Motor neuron (in vitro differentiated cells): ENCODE data around the gene CDAN1. TPM values are rescaled to one million over a fixed set of nuclear protein-coding genes. Genes with fewer than 3 reads are reported as not detected.

Experiments used
- ATAC-seq, 8 experiments: fragments of 200-7000 bp; cut with Tn5 transposase; replicated peaks in 6 of 8; 2 replicates each; pipeline ENCODE4 v1.8.0; 2021; ENCODE audit warnings: mild to moderate bottlenecking in 8 of 8, moderate library complexity in 8 of 8
- H3K27ac ChIP-seq, 2 donors: fragments of 250-450 bp; sonication (Bioruptor Pico); 2 replicates each; pipeline ENCODE4 v1.9.0; 2021; ENCODE audit warnings: antibody characterized with exemption in 2 of 2, mild to moderate bottlenecking in 2 of 2, moderate library complexity in 1 of 2
- H3K4me1 ChIP-seq, 2 donors: fragments of 250-450 bp; sonication (Bioruptor Pico); replicated peaks in 1 of 2; 2 replicates each; pipeline ENCODE4 v1.6.1; 2021; ENCODE audit warnings: antibody characterized with exemption in 2 of 2, mild to moderate bottlenecking in 2 of 2, moderate library complexity in 1 of 2
- H3K4me3 ChIP-seq, 5 donors: fragments of 250-450 bp; sonication (Bioruptor Pico); 2 replicates each; pipeline ENCODE4 v1.9.0; 2021; ENCODE audit warnings: antibody characterized with exemption in 5 of 5, mild to moderate bottlenecking in 5 of 5, moderate library complexity in 4 of 5
- WGBS, 10 experiments: fragments of 450-650 bp; shearing (Covaris generic); methylation state at CpG; one replicate each; pipeline ENCODE4 v1.0.0; 2022; 5-methylcytosine and 5-hydroxymethylcytosine counted together
- in situ Hi-C, 9 experiments: fragments of 400-800 bp; cut with MboI; loops; one replicate each; pipeline ENCODE4 v1.15.0; 2021; ENCODE audit warnings: low sequenced_read_pairs in 9 of 9, low pct_unique_long_range_greater_than_20kb in 2 of 9; ENCODE audit not compliant: unreplicated experiment in 9 of 9
- total RNA-seq, 8 experiments: library from RNA; unstranded; fragments of 300-600 nt; gene quantifications; 2 replicates each; pipeline versions ENCODE4 v1.2.3 to v1.2.4, GENCODE V29; 2022

CDAN1 gene
- total RNA-seq, 8 experiments from 2014 or later, result 5.0 to 15.4 (median 10.0) TPM

GRCh38 chr15:42719043-42719442, 17.9 kb downstream of the CDAN1 start:
- WGBS, 10 experiments, result 73 to 100% (median 95%) methylated on average over 1 to 5 of the region's 6 CpGs; no CpG with 5 or more reads in 5 of the 10 experiments
- no peak for ATAC-seq
- in situ Hi-C loops, result loop anchor here in 3 of 9 experiments (10.0 to 25.0 kb wide), 2 partner anchors 206 to 218 kb away; partner anchors contain the start of gene TTBK2 (in 1 of the 3)

GRCh38 chr15:42716626-42717025, 20.3 kb downstream of the CDAN1 start:
- Histone ChIP-seq H3K4me3 (no peak overlapping the region), H3K27ac (no peak overlapping the region), H3K4me1 (no peaks in the 10 kb centered on the region)
- in situ Hi-C loops, result loop anchor here in 3 of 9 experiments (10.0 to 25.0 kb wide), 2 partner anchors 208 to 221 kb away; partner anchors contain the start of gene TTBK2 (in 1 of the 3)
- no peak for ATAC-seq
- WGBS, 10 experiments, result 82 to 100% (median 100%) methylated on average over 1 to 2 of the region's 2 CpGs; no CpG with 5 or more reads in 5 of the 10 experiments

More at GRCh38 chr15:42719043-42719442, 17.9 kb downstream of the CDAN1 start:
- Histone ChIP-seq H3K4me3 (no peak overlapping the region), H3K27ac (no peak overlapping the region), H3K4me1 (no peaks in the 10 kb centered on the region)

- no peak overlapping the region for H3K4me3 ChIP-seq
- H3K27ac ChIP-seq, result no peak overlapping the region
- H3K4me1 ChIP-seq, result no peaks in the 10 kb centered on the region
- WGBS, 10 experiments, result 84 to 90% (median 89%) methylated on average over 2 to 3 of the region's 5 CpGs; no CpG with 5 or more reads in 6 of the 10 experiments
- no peak for ATAC-seq
- in situ Hi-C loops, result loop anchor here in 3 of 9 experiments (10.0 to 25.0 kb wide), 2 partner anchors 209 to 221 kb away; partner anchors contain the start of gene TTBK2 (in 1 of the 3)
Measured at GRCh38 chr15:42716125-42716524, 20.8 kb downstream of the CDAN1 start.

GRCh38 chr15:42712584-42712983, 24.3 kb downstream of the CDAN1 start:
- H3K4me3 ChIP-seq, result no peak overlapping the region
- H3K4me1 ChIP-seq, result no peaks in the 10 kb centered on the region
- ATAC-seq, result no peak
- 86 to 100% (median 96%) methylated on average over 1 to 4 of the region's 4 CpGs; no CpG with 5 or more reads in 5 of the 10 experiments for WGBS, 10 experiments
- in situ Hi-C loops, result loop anchor here in 3 of 9 experiments (10.0 to 25.0 kb wide), 2 partner anchors 212 to 225 kb away; partner anchors contain the start of gene TTBK2 (in 1 of the 3)
- H3K27ac ChIP-seq, result no peak overlapping the region

- Histone ChIP-seq H3K27ac (no peak overlapping the region), H3K4me1 (no peaks in the 10 kb centered on the region), H3K4me3 (no peak overlapping the region)
- ATAC-seq, result no peak
- WGBS, 10 experiments, result 86 to 100% (median 100%) methylated on average over 1 to 3 of the region's 3 CpGs; no CpG with 5 or more reads in 5 of the 10 experiments
- in situ Hi-C loops, result loop anchor here in 3 of 9 experiments (10.0 to 25.0 kb wide), 2 partner anchors 213 to 226 kb away; partner anchors contain the start of gene TTBK2 (in 1 of the 3)
Measured at GRCh38 chr15:42711746-42712145, 25.2 kb downstream of the CDAN1 start.

GRCh38 chr15:42710662-42711061, 26.3 kb downstream of the CDAN1 start:
- no peak for ATAC-seq
- 56 to 100% (median 100%) methylated on average over 1 to 2 of the region's 2 CpGs; no CpG with 5 or more reads in 1 of the 10 experiments for whole genome bisulfite sequencing, 10 experiments
- no peaks in the 10 kb centered on the region for H3K4me1 ChIP-seq
- no peak overlapping the region for H3K27ac ChIP-seq
- no peak overlapping the region for H3K4me3 ChIP-seq
- in situ Hi-C loops, result loop anchor here in 3 of 9 experiments (10.0 to 25.0 kb wide), 2 partner anchors 214 to 227 kb away; partner anchors contain the start of gene TTBK2 (in 1 of the 3)

GRCh38 chr15:42707873-42708544, 28.9 kb downstream of the CDAN1 start:
- WGBS, 10 experiments, result 44 to 100% (median 71%) methylated on average over 1 to 3 of the region's 3 CpGs; no CpG with 5 or more reads in 3 of the 10 experiments
- ATAC-seq, result peak in 1 of 8 experiments; percentile 30
- Histone ChIP-seq H3K4me3 (no peak overlapping the region), H3K4me1 (no peaks in the 10 kb centered on the region), H3K27ac (no peak overlapping the region)
- in situ Hi-C loops, result loop anchor here in 3 of 9 experiments (10.0 to 25.0 kb wide), 2 partner anchors 217 to 229 kb away; partner anchors contain the start of gene TTBK2 (in 1 of the 3)

GRCh38 chr15:42707068-42707467, 29.9 kb downstream of the CDAN1 start:
- no peak overlapping the region for H3K27ac ChIP-seq
- ATAC-seq, result no peak
- H3K4me1 ChIP-seq, result no peaks in the 10 kb centered on the region
- in situ Hi-C loops, result loop anchor here in 3 of 9 experiments (10.0 to 25.0 kb wide), 2 partner anchors 218 to 230 kb away; partner anchors contain the start of gene TTBK2 (in 1 of the 3)
- WGBS, 10 experiments, result 7 to 100% (median 93%) methylated on average over 1 to 2 of the region's 2 CpGs
- no peak overlapping the region for H3K4me3 ChIP-seq

- H3K4me3 ChIP-seq, result no peak overlapping the region
- no peaks in the 10 kb centered on the region for H3K4me1 ChIP-seq
- H3K27ac ChIP-seq, result no peak overlapping the region
- ATAC-seq, result no peak
- in situ Hi-C loops, result loop anchor here in 3 of 9 experiments (10.0 to 25.0 kb wide), 2 partner anchors 219 to 232 kb away; partner anchors contain the start of gene TTBK2 (in 1 of the 3)
- 95 to 100% (median 100%) methylated on average over 1 to 4 of the region's 5 CpGs; no CpG with 5 or more reads in 1 of the 10 experiments for WGBS, 10 experiments
Measured at GRCh38 chr15:42705336-42705735, 31.6 kb downstream of the CDAN1 start.

GRCh38 chr15:42704492-42704926, 32.4 kb downstream of the CDAN1 start:
- in situ Hi-C loops, result loop anchor here in 3 of 9 experiments (10.0 to 25.0 kb wide), 2 partner anchors 220 to 233 kb away; partner anchors contain the start of gene TTBK2 (in 1 of the 3)
- no peak overlapping the region for H3K4me3 ChIP-seq

GRCh38 chr15:42696626-42697025, 40.3 kb downstream of the CDAN1 start:
- H3K4me1 ChIP-seq, result no peaks in the 10 kb centered on the region
- H3K4me3 ChIP-seq, result no peak overlapping the region
- WGBS, 10 experiments, result 67 to 96% (median 85%) methylated on average over 3 to 5 of the region's 5 CpGs; no CpG with 5 or more reads in 1 of the 10 experiments
- H3K27ac ChIP-seq, result no peak overlapping the region
- in situ Hi-C loops, result loop anchor here in 1 of 9 experiments (25.0 kb wide), 1 partner anchor 591 kb away; no protein-coding TSS in a partner anchor
- no peak for ATAC-seq

More at GRCh38 chr15:42704492-42704926, 32.4 kb downstream of the CDAN1 start:
- 0 to 26% (median 5%) methylated on average over 1 to 4 of the region's 4 CpGs; no CpG with 5 or more reads in 4 of the 10 experiments for WGBS, 10 experiments
- ATAC-seq, result peak; percentile 84 to 100 (median 93)
- H3K27ac ChIP-seq, result no peak overlapping the region
- H3K4me1 ChIP-seq, result no peaks in the 10 kb centered on the region

- Histone ChIP-seq H3K4me3 (no peak overlapping the region), H3K27ac (no peak overlapping the region), H3K4me1 (no peaks in the 10 kb centered on the region)
- 60 to 100% (median 80%) methylated on average over 1 to 2 of the region's 6 CpGs; no CpG with 5 or more reads in 7 of the 10 experiments for WGBS, 10 experiments
- in situ Hi-C loops, result loop anchor here in 1 of 9 experiments (25.0 kb wide), 1 partner anchor 592 kb away; no protein-coding TSS in a partner anchor
- no peak for ATAC-seq
Measured at GRCh38 chr15:42695527-42696071, 41.3 kb downstream of the CDAN1 start.
